ENCODE results near the gene IL1RAPL1.

Gene IL1RAPL1

DNA sequence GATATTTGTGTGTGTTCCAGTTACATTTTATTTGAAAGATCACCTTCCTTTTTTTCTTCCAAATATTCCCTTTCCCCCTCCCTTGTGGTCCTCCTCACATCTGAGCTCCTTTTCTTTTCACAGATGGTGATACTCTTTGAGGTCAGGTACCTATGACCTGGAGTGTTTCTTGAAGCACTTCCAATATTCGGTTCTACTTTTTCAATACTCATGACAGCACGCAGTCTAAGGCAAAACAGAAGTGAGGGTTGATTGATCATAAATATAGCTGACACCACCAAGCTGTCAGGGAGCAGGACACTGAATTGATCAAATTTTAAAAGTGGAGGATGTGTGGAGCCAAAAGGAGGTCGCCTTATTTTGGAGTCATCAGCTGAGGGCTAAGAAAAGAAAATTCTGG lies 1293.7 kb downstream of the IL1RAPL1 start:
- H3K4me2 ChIP-seq (ENCODE audit: low read depth, low read length, poor library complexity, severe bottlenecking), result no peak overlapping the region
- peaks cover 8% of the 10 kb centered on the region for H3K4me1 ChIP-seq (ENCODE audit: insufficient read depth, low read length, poor library complexity, severe bottlenecking)
- no peaks in the 10 kb centered on the region for H3F3A ChIP-seq (ENCODE audit: low read depth)
- no peaks in the 10 kb centered on the region for H3K79me2 ChIP-seq (ENCODE audit: insufficient read depth, low read length)
- TF ChIP-seq, protein P1, sequence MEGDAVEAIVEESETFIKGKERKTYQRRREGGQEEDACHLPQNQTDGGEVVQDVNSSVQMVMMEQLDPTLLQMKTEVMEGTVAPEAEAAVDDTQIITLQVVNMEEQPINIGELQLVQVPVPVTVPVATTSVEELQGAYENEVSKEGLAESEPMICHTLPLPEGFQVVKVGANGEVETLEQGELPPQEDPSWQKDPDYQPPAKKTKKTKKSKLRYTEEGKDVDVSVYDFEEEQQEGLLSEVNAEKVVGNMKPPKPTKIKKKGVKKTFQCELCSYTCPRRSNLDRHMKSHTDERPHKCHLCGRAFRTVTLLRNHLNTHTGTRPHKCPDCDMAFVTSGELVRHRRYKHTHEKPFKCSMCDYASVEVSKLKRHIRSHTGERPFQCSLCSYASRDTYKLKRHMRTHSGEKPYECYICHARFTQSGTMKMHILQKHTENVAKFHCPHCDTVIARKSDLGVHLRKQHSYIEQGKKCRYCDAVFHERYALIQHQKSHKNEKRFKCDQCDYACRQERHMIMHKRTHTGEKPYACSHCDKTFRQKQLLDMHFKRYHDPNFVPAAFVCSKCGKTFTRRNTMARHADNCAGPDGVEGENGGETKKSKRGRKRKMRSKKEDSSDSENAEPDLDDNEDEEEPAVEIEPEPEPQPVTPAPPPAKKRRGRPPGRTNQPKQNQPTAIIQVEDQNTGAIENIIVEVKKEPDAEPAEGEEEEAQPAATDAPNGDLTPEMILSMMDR (conservative IDR thresholded peaks at IDR 0.05; ENCODE audit: low read length), result no peak
- no peak for TF ChIP-seq EZH2phosphoT487 (IDR thresholded peaks at IDR 0.05; ENCODE audit: borderline replicate concordance)
- no peak overlapping the region for H3K4me3 ChIP-seq (ENCODE audit: low read length, poor library complexity, severe bottlenecking)
- H3K9ac ChIP-seq (ENCODE audit: low read depth, low read length, poor library complexity, severe bottlenecking), result no peak overlapping the region
- H3K9me2 ChIP-seq (replicated peaks; ENCODE audit: low read depth, low read length), result no peaks in the 10 kb centered on the region
- H4K20me1 ChIP-seq (ENCODE audit: insufficient read depth, low read length, poor library complexity, severe bottlenecking), result no peaks in the 10 kb centered on the region
- no peaks in the 10 kb centered on the region for H3K36me3 ChIP-seq (ENCODE audit: insufficient read depth, low read length)
- H3K27me3 ChIP-seq (ENCODE audit: insufficient read depth, low read length, poor library complexity, severe bottlenecking), result no peaks in the 10 kb centered on the region
- peak overlapping the region; percentile 27; the same call in 1 of the 2 replicates for H2AFZ ChIP-seq (ENCODE audit: low read length)
- H3K9me3 ChIP-seq (ENCODE audit: insufficient read depth, low read depth, low read length), result no peaks in the 10 kb centered on the region

GRCh38 chrX:29890004-29890403 lies 1302.8 kb downstream of the IL1RAPL1 start:
- H3K27me3 ChIP-seq (ENCODE audit: insufficient read depth, low read length, poor library complexity, severe bottlenecking), result no peaks in the 10 kb centered on the region
- H4K20me1 ChIP-seq (ENCODE audit: insufficient read depth, low read length, poor library complexity, severe bottlenecking), result no peaks in the 10 kb centered on the region
- H3F3A ChIP-seq (ENCODE audit: low read depth), result no peaks in the 10 kb centered on the region
- H3K9ac ChIP-seq (ENCODE audit: low read depth, low read length, poor library complexity, severe bottlenecking), result no peak overlapping the region
- H2AFZ ChIP-seq (ENCODE audit: low read length), result no peak overlapping the region
- H3K79me2 ChIP-seq (ENCODE audit: insufficient read depth, low read length), result no peaks in the 10 kb centered on the region
- H3K4me1 ChIP-seq (ENCODE audit: insufficient read depth, low read length, poor library complexity, severe bottlenecking), result no peaks in the 10 kb centered on the region
- TF ChIP-seq, protein P1 (conservative IDR thresholded peaks at IDR 0.05; ENCODE audit: low read length), result no peak
- no peak for TF ChIP-seq EZH2phosphoT487 (IDR thresholded peaks at IDR 0.05; ENCODE audit: borderline replicate concordance)
- no peak overlapping the region for H3K4me2 ChIP-seq (ENCODE audit: low read depth, low read length, poor library complexity, severe bottlenecking)
- H3K36me3 ChIP-seq (ENCODE audit: insufficient read depth, low read length), result no peaks in the 10 kb centered on the region
- H3K9me2 ChIP-seq (replicated peaks; ENCODE audit: low read depth, low read length), result no peaks in the 10 kb centered on the region
- no peak overlapping the region for H3K4me3 ChIP-seq (ENCODE audit: low read length, poor library complexity, severe bottlenecking)
- no peaks in the 10 kb centered on the region for H3K9me3 ChIP-seq (ENCODE audit: insufficient read depth, low read depth, low read length)

DNA sequence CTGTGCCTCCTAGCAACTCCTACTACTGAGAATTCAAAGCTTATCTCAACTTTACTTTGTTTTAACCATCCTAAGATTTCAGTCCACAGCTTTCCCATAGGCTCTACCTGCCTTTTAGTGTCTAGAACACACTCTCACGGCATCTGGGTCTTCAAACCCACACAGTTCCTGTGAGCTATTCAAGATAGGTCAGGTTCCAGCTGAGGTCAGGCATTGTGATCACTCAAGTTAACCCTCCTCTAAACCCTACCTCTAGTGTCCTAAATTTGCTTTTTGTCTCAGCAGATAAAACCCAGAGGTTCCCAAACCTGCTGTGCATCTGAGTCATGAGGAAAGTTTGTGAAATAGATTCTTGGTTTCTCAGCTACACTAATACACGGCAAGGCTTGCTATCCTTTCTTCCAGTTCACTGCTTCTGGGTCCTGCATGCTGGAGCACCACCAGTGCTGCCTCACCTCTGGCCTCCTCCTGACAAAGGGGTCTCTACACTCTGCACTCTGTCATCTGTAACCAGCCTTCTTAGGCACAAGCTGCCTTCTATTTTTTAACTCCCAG lies 1303.5 kb downstream of the IL1RAPL1 start:
- TF ChIP-seq EZH2phosphoT487 (IDR thresholded peaks at IDR 0.05; ENCODE audit: borderline replicate concordance), result no peak
- TF ChIP-seq, protein P1 (conservative IDR thresholded peaks at IDR 0.05; ENCODE audit: low read length), result no peak
- Histone ChIP-seq H3K27me3 (ENCODE audit: insufficient read depth, low read length, poor library complexity, severe bottlenecking) (no peaks in the 10 kb centered on the region), H3K9ac (ENCODE audit: low read depth, low read length, poor library complexity, severe bottlenecking) (no peak overlapping the region), H3K9me3 (ENCODE audit: insufficient read depth, low read depth, low read length) (no peaks in the 10 kb centered on the region), H3K79me2 (ENCODE audit: insufficient read depth, low read length) (no peaks in the 10 kb centered on the region), H3K4me1 (ENCODE audit: insufficient read depth, low read length, poor library complexity, severe bottlenecking) (no peaks in the 10 kb centered on the region), H3K36me3 (ENCODE audit: insufficient read depth, low read length) (no peaks in the 10 kb centered on the region), H3K9me2 (replicated peaks; ENCODE audit: low read depth, low read length) (no peaks in the 10 kb centered on the region), H3K4me3 (ENCODE audit: low read length, poor library complexity, severe bottlenecking) (no peak overlapping the region), H2AFZ (ENCODE audit: low read length) (no peak overlapping the region), H3F3A (ENCODE audit: low read depth) (no peaks in the 10 kb centered on the region), H4K20me1 (ENCODE audit: insufficient read depth, low read length, poor library complexity, severe bottlenecking) (no peaks in the 10 kb centered on the region), H3K4me2 (ENCODE audit: low read depth, low read length, poor library complexity, severe bottlenecking) (no peak overlapping the region)
